MM.1S (cell line): ENCODE data around the gene SHQ1.

Source experiments
- DNase-seq: peaks from one replicate; pipeline ENCODE4 v3.0.0-alpha.2; 2015
- H2AFZ ChIP-seq: fragments of 300-600 bp; sonication (generic); 2 replicates; pipeline ENCODE4 v1.6.0; 2016; ENCODE audit warnings: antibody characterized with exemption, low read length
- H3F3A ChIP-seq: fragments of 300-600 bp; sonication (generic); 2 replicates; pipeline ENCODE4 v1.6.1; 2016; ENCODE audit warnings: mild to moderate bottlenecking, antibody characterized with exemption, low read length, moderate library complexity, mixed read lengths; ENCODE audit not compliant: insufficient read depth
- H3K27ac ChIP-seq: fragments of 300-600 bp; sonication (generic); 2 replicates; pipeline ENCODE4 v1.5.1; 2016; ENCODE audit warnings: mild to moderate bottlenecking, low read length
- H3K27me3 ChIP-seq: fragments of 300-600 bp; sonication (generic); replicated peaks from 2 replicates; pipeline ENCODE4 v1.6.0; 2016; ENCODE audit warnings: low read length; ENCODE audit not compliant: insufficient read depth
- H3K36me3 ChIP-seq: fragments of 300-600 bp; sonication (generic); replicated peaks from 2 replicates; pipeline ENCODE4 v1.6.1; 2016; ENCODE audit warnings: mild to moderate bottlenecking, low read length, mixed read lengths; ENCODE audit not compliant: insufficient read depth
- H3K4me1 ChIP-seq: fragments of 300-600 bp; sonication (generic); 2 replicates; pipeline ENCODE4 v1.6.1; 2016; ENCODE audit warnings: low read length, mixed read lengths
- H3K4me2 ChIP-seq: fragments of 300-600 bp; sonication (generic); 2 replicates; pipeline ENCODE4 v1.6.0; 2016; ENCODE audit warnings: low read depth, low read length
- H3K4me3 ChIP-seq: fragments of 300-600 bp; sonication (generic); 2 replicates; pipeline ENCODE4 v1.5.1; 2016; ENCODE audit warnings: low read length, mixed read lengths
- H3K79me2 ChIP-seq: fragments of 300-600 bp; sonication (generic); 2 replicates; pipeline ENCODE4 v1.6.1; 2016; ENCODE audit warnings: mixed run types, low read length, mixed read lengths
- H3K9ac ChIP-seq: fragments of 300-600 bp; sonication (generic); 2 replicates; pipeline ENCODE4 v1.6.1; 2016; ENCODE audit warnings: low read length, mixed read lengths
- H3K9me2 ChIP-seq: fragments of 300-600 bp; sonication (generic); replicated peaks from 2 replicates; pipeline ENCODE4 v1.6.1; 2016; ENCODE audit warnings: mild to moderate bottlenecking, low read length, mixed read lengths; ENCODE audit not compliant: insufficient read depth
- H3K9me3 ChIP-seq: fragments of 300-600 bp; sonication (generic); replicated peaks from 2 replicates; pipeline ENCODE4 v1.6.1; 2016; ENCODE audit warnings: mild to moderate bottlenecking, low read length, mixed read lengths; ENCODE audit not compliant: insufficient read depth
- H4K20me1 ChIP-seq: fragments of 300-600 bp; sonication (generic); 2 replicates; pipeline ENCODE4 v1.6.1; 2016; ENCODE audit warnings: mild to moderate bottlenecking, low read length, moderate library complexity, mixed read lengths; ENCODE audit not compliant: insufficient read depth
- EZH2 ChIP-seq: fragments of 300-600 bp; sonication (generic); optimal IDR thresholded peaks from 2 replicates; pipeline ENCODE3; 2017; ENCODE audit warnings: low read depth, mild to moderate bottlenecking, antibody characterized with exemption, low read length, mixed read lengths
- EZH2phosphoT487 ChIP-seq: fragments of 300-600 bp; sonication (generic); IDR thresholded peaks from 2 replicates; pipeline ENCODE4 v1.6.1; 2018; ENCODE audit warnings: antibody characterized with exemption, low read length
- TF ChIP-seq, protein P1 (sequence below): fragments of 300-600 bp; sonication (generic); IDR thresholded peaks from 2 replicates; pipeline ENCODE4 v1.5.1; 2016; ENCODE audit warnings: antibody characterized with exemption, low read length, mixed read lengths

SHQ1 gene

DNA sequence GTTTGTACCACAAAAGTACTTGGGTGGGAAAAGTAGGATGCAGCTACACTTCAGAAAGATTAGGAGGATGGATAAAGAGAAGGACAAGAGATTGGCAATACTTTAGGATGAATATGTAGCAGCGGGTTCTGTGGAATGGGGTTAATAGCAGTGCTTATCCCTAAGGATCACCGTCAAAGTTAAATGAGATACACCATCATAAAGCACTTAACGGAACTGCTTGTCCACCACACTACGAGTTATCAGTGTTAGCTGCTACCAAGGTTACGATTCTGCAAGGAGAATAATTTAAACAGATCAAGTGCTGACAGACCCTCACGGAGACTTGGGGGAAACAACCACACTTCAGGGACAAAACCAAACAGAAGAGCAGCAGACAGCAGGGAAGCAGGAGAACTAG is 963 bp downstream of the SHQ1 start:
- no peak for DNase-seq

DNA sequence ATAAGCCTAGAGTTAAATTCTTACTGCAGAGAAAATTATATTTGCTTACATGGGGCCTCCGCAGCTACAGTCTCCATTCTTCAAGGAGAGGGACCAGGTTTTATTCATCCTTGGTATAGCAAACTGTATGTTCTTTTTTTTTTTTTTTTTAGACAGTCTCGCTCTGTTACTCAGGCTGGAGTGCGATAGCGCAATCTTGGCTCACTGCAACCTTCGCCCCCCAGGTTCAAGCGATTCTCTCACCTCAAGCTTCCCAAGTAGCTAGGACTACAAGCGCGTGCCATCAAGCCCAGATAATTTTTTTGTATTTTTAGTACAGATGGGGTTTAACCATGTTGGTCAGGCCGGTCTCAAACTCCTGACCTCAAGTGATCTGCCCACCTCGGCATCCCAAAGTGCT is 2.1 kb downstream of the SHQ1 start:
- H3K9me3 ChIP-seq, result no peaks in the 10 kb centered on the region
- peaks cover 33% of the 10 kb centered on the region for H3K79me2 ChIP-seq
- H3K4me2 ChIP-seq, result no peak overlapping the region
- H3K4me3 ChIP-seq, result no peak overlapping the region
- peaks cover 9% of the 10 kb centered on the region; the same call in 1 of the 2 replicates for H3K27me3 ChIP-seq
- H3K9ac ChIP-seq, result no peak overlapping the region
- H3K36me3 ChIP-seq, result peaks cover 5% of the 10 kb centered on the region; the same call in 1 of the 2 replicates
- 0 out of 2 replicates have a peak, but pooled peaks cover 6% of the 10 kb centered on the region for H3K4me1 ChIP-seq
- no peaks in the 10 kb centered on the region for H4K20me1 ChIP-seq
- H2AFZ ChIP-seq, result no peak overlapping the region
- no peak overlapping the region for H3K27ac ChIP-seq
- DNase-seq, result no peak
- TF ChIP-seq, protein P1, sequence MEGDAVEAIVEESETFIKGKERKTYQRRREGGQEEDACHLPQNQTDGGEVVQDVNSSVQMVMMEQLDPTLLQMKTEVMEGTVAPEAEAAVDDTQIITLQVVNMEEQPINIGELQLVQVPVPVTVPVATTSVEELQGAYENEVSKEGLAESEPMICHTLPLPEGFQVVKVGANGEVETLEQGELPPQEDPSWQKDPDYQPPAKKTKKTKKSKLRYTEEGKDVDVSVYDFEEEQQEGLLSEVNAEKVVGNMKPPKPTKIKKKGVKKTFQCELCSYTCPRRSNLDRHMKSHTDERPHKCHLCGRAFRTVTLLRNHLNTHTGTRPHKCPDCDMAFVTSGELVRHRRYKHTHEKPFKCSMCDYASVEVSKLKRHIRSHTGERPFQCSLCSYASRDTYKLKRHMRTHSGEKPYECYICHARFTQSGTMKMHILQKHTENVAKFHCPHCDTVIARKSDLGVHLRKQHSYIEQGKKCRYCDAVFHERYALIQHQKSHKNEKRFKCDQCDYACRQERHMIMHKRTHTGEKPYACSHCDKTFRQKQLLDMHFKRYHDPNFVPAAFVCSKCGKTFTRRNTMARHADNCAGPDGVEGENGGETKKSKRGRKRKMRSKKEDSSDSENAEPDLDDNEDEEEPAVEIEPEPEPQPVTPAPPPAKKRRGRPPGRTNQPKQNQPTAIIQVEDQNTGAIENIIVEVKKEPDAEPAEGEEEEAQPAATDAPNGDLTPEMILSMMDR, result no peak
- TF ChIP-seq EZH2phosphoT487 (no peak), EZH2 (no peak)
- no peaks in the 10 kb centered on the region for H3K9me2 ChIP-seq
- H3F3A ChIP-seq, result peaks cover 10% of the 10 kb centered on the region

More for the DNA sequence above, 963 bp downstream of the SHQ1 start:
- Histone ChIP-seq H3F3A (peaks cover 10% of the 10 kb centered on the region), H4K20me1 (no peaks in the 10 kb centered on the region), H3K4me1 (0 out of 2 replicates have a peak, but pooled peaks cover 6% of the 10 kb centered on the region), H2AFZ (peak overlapping the region; percentile 97; the same call in 1 of the 2 replicates), H3K27me3 (peaks cover 9% of the 10 kb centered on the region; the same call in 1 of the 2 replicates), H3K9me2 (no peaks in the 10 kb centered on the region), H3K4me2 (peak overlapping the region; percentile 93), H3K27ac (no peak overlapping the region), H3K36me3 (no peaks in the 10 kb centered on the region), H3K79me2 (peaks cover 33% of the 10 kb centered on the region), H3K4me3 (peak overlapping the region; percentile 99), H3K9me3 (no peaks in the 10 kb centered on the region), H3K9ac (peak overlapping the region; percentile 34; the same call in 1 of the 2 replicates)
- TF ChIP-seq EZH2 (no peak), EZH2phosphoT487 (no peak)
- TF ChIP-seq, protein P1, result no peak

DNA sequence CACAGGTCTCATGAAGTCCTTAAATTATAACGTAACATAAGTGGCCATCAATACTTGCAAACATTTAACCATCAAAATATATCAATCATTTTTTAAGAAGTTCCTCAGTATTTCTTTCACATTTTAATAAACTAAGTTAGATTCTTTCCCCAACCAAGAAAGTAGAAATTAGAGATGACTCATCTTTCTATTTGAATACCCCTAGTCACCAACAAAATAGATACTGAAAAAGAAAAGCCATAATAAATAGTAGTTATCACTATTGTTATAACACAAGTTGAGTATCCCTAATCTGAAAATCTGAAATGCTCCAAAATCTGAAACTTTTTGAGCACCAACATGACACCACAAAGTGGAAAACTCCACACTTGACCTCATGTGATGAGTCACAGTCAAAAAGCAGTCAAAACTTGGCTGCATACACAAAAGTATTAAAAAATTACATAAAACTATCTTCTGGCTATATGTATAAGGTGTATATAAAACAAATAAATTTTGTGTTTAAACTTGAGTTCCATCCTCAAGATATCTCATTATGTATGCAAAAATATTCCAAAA is 3.7 kb downstream of the SHQ1 start:
- H3K9ac ChIP-seq, result no peak overlapping the region
- H3K27me3 ChIP-seq, result no peaks in the 10 kb centered on the region; the same call in 1 of the 2 replicates
- no peaks in the 10 kb centered on the region for H4K20me1 ChIP-seq
- no peak for DNase-seq
- no peak for TF ChIP-seq EZH2
- TF ChIP-seq EZH2phosphoT487, result no peak
- TF ChIP-seq, protein P1, result no peak
- H3K36me3 ChIP-seq, result peaks cover 6% of the 10 kb centered on the region; the same call in 1 of the 2 replicates
- no peak overlapping the region for H3K4me3 ChIP-seq
- H3K79me2 ChIP-seq, result peaks cover 33% of the 10 kb centered on the region
- peaks cover 10% of the 10 kb centered on the region for H3F3A ChIP-seq
- H3K9me3 ChIP-seq, result no peaks in the 10 kb centered on the region
- H2AFZ ChIP-seq, result no peak overlapping the region
- no peaks in the 10 kb centered on the region for H3K9me2 ChIP-seq
- 0 out of 2 replicates have a peak, but pooled peaks cover 6% of the 10 kb centered on the region for H3K4me1 ChIP-seq
- H3K4me2 ChIP-seq, result no peak overlapping the region
- H3K27ac ChIP-seq, result no peak overlapping the region
